Upper lobe of left lung (tissue), 4 donors: ENCODE measurements around the gene CDCA8.

ENCODE experiments used
- CTCF ChIP-seq, 6 experiments: fragments of 450-650 bp in 4 of 6; fragments of 200-600 bp in 2 of 6; sonication (generic) in 2 of 6; IDR thresholded peaks; one replicate each; pipeline ENCODE4 v1.5.1; 2016 to 2019; ENCODE audit warnings: antibody characterized with exemption in 6 of 6
- EP300 ChIP-seq, 4 donors: sonication (generic); formaldehyde crosslinking; IDR thresholded peaks; one replicate each; pipeline ENCODE4 v1.5.1; 2017; ENCODE audit warnings: antibody characterized with exemption in 4 of 4, control low read depth in 2 of 4
- POLR2A ChIP-seq, 4 donors: fragments of 450-650 bp; IDR thresholded peaks; one replicate each; pipeline ENCODE4 v1.5.1; 2016 to 2017; ENCODE audit warnings: antibody characterized with exemption in 4 of 4, mild to moderate bottlenecking in 2 of 4
- POLR2AphosphoS5 ChIP-seq, 2 donors: sonication (generic); formaldehyde crosslinking; IDR thresholded peaks; one replicate each; pipeline ENCODE4 v1.5.1; 2017; ENCODE audit warnings: antibody characterized with exemption in 2 of 2

DNA sequence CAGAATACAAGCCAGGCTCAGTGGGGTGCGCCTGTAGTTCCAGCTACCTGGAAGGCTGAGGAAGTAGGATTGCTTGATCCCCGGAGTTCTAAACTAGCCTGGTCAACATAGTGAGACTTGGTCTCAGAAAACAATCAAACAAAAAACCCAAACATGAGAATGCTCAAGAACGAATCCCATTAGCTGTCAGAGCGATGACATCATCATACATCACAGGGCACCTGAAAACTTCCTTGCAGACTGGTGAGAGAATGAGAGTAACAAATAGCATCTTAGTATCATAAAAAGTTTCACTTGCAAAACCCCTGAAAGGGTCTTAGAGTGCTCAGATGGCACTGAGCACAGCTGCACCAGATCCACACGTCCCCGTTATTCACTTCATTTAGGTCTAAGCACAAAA lies 21.1 kb upstream of the CDCA8 start:
- TF ChIP-seq POLR2AphosphoS5 (IDR thresholded peaks at IDR 0.05) (no peak), EP300 (IDR thresholded peaks at IDR 0.05) (no peak), CTCF (IDR thresholded peaks at IDR 0.05) (no peak), POLR2A (IDR thresholded peaks at IDR 0.05) (no peak)
